Measurements from ENCODE around the gene CD22.

The CD22 gene

DNA sequence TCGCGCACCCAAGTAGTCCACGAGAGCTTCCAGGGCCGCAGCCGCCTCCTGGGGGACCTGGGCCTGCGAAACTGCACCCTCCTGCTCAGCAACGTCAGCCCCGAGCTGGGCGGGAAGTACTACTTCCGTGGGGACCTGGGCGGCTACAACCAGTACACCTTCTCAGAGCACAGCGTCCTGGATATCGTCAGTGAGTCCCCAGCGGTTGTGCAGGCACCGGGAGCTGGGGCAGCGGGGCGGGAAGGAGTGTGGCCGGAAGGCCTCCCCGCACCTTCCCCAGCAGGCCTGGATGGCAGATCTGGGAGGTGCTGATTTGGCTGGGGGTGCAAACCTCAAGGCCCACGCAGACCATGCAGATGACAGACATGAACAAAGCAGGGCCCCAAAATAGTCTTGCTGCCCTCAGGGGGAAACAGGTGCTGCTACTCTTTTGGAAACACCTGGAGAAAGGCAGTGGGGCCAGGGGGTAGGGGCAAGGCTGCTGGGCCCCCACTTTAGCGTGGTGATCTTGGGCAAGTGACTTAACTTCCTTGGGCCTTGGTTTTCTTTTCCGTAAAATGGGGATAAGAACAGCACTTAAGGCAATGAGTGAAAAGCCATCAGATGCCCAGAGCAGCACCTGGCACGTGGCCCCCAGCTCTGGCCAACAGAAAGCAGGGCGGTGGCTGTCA is 33.1 kb upstream of the CD22 start:
- DNase-seq (ENCODE audit: low spot score): no peak

DNA sequence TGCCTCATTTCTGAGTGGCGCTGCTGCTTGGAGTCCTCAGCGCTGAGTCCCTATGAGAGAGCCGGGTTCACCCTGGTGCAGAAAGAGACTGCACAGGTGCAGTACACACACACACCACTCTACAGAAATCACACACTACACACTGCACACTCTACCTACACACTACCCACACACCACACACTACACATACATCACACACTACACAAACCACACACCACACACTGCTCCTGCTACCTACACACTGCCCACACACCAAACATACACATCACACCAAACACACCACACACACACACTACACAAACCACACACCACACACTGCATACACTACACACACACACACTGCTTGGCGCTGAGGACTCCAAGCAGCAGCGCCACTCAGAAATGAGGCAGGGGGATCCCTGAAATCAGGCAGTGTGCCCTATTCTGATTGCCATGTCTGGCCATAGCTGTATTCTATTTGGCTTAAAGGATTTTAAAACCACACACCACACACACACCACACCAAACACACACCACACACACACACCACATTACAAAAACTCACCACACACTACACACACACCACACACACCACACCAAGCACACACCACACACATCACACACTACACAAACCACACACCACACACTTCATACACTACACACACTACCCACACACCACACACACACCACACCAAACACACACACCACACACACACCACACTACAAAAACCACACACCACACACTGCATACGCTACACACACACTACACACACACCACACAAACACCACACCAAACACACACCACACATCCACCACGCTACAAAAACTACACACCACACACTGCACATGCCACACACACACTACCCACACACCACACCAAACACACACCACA is 32.1 kb upstream of the CD22 start:
- DNase-seq (ENCODE audit: low spot score): no peak

DNA sequence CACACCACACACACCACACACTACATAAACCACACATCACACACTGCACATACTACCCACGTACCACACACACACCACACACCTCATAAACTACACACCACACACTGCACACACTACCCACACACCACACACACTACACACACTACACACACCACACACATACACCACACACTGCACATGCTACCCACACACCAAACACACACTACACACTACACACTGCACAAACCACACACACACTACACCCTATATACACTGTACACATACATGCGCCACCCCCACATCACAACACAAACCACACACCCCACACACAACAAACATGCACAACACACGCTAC is 31.5 kb upstream of the CD22 start:
- DNase-seq (ENCODE audit: low spot score): no peak

DNA sequence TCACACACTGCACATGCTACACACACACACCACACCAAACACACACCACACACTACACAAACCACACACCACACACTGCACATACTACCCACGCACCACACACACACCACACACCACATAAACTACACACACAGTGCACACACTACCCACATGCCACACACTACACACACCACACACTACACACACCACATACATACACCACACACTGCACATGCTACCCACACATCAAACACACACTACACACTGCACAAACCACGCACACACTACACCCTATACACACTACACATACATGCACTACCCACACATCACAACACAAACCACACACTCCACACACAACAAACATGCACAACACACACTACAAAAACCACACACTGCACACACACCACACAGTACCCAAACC is 31.1 kb upstream of the CD22 start:
- no peak for DNase-seq (ENCODE audit: low spot score)

DNA sequence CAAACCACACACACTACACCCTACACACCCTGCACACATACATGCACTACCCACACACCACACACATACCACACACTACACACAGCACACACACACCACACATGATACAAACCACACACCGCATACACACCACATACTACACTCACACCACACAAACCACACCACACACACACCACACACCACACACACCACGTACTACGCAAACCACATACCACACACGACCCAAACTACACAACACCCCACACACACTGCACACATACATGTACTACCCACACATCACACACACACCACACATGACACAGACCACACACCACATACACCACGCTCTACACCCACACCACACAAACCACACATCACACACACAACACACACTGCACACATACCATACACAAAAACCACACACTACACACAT is 30.4 kb upstream of the CD22 start:
- DNase-seq (ENCODE audit: low spot score): no peak

DNA sequence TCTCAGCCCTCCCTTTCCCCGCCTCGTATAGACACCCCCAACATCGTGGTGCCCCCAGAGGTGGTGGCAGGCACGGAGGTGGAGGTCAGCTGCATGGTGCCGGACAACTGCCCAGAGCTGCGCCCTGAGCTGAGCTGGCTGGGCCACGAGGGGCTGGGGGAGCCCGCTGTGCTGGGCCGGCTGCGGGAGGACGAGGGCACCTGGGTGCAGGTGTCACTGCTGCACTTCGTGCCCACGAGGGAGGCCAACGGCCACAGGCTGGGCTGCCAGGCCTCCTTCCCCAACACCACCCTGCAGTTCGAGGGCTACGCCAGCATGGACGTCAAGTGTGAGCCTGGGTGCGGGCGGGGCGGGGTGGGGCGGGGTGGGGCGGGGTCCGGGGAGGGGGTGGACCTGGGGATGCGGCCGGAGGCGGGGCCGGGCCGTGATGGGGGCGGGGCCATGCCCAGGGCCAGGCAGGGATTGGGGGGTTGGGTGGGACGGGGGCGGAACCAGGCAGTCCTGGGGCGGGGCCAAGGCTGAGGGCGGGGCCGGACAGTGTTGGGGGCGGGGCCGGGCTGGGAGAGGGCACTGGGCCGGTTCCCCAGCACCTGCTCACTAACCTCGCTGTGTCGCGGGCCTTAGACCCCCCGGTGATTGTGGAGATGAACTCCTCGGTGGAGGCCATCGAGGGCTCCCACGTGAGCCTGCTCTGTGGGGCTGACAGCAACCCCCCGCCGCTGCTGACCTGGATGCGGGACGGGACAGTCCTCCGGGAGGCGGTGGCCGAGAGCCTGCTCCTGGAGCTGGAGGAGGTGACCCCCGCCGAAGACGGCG is 29.3 kb upstream of the CD22 start:
- DNase-seq (ENCODE audit: low spot score): no peak

DNA sequence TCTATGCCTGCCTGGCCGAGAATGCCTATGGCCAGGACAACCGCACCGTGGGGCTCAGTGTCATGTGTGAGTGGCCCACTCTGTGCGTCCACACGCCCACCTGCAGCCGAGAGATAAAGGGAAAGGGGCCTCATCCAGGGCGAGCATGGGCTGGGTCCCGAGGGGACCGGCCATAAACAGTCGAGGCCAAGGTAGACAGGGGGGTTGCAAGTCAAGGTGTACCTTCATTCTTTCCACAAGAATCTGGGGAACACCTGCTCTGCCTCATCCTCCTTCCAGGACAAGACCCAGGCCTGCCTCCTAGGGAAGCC is 28.7 kb upstream of the CD22 start:
- DNase-seq (ENCODE audit: low spot score): no peak

DNA sequence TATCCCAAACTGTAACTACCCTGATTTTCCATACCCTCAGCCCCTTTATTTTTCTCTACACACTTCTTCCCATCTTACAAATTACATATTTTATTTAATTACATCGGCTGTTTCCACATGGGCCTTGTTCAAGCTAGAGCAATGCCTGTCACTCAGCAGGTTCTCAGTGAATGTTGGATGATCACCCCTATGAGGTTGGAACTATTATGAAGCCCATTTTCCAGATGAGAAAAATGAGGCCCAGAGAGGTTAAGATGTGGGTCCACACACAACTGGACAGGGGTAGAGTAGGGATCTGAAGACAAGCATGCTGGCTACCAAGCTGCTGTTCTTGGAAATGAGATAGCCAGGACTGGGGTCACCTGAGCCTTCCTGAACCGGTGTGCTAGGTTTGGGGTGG is 27.0 kb upstream of the CD22 start:
- DNase-seq (ENCODE audit: low spot score): no peak

DNA sequence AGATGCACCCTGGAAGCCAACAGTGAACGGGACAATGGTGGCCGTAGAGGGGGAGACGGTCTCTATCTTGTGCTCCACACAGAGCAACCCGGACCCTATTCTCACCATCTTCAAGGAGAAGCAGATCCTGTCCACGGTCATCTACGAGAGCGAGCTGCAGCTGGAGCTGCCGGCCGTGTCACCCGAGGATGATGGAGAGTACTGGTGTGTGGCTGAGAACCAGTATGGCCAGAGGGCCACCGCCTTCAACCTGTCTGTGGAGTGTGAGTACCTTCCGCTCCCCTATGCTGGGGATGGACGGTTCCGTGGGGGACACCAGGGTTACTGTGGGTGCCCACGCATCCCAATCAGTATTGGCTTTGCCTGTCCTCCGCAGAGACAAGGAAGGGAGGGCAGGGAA is 26.5 kb upstream of the CD22 start:
- DNase-seq (ENCODE audit: low spot score): no peak

DNA sequence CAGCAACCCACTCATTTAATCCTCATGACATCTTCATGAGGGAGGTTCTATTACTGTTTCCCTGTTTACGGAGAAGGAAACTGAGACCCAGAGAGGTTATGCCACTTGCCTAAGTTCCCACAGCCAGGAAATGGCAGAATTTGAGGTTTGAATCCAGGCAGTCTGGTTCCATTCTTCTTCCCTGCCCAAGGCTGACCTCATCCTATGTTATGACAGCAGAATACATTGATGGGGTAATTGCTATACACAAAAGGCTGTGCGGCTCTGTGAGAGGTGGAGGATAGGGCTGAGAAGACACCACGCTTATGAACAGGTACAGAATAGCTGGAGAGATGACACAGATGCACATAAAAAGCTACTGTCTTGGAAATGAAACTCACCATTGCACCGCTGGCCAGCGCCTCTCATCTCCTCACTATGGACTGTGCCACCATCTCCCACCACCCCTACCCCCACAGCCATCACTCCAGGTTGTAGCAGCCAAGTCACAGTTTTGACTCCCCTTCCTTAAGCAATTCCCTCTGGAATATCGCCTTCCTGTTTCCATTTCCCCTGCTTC is 25.6 kb upstream of the CD22 start:
- DNase-seq (ENCODE audit: low spot score): no peak

DNA sequence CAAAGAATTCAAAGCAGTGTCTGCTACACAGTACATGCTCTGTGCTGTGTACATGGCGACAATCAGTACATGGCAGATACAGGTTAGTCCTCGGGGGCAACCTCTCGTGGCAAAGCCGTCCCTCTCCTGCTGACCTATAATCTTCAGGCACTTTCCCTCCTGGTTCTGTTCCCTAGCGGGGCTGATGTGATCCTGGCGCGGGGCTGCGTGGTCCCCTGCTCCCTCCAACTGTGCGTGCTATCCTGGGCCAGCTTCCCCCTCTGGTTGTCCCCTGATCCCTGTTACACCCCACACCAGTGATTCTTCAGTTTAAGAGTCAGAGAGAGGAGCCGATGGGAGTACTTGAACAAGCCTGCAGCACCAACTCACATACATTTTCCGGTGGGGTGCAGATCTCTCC is 25.0 kb upstream of the CD22 start:
- DNase-seq (ENCODE audit: low spot score): no peak

DNA sequence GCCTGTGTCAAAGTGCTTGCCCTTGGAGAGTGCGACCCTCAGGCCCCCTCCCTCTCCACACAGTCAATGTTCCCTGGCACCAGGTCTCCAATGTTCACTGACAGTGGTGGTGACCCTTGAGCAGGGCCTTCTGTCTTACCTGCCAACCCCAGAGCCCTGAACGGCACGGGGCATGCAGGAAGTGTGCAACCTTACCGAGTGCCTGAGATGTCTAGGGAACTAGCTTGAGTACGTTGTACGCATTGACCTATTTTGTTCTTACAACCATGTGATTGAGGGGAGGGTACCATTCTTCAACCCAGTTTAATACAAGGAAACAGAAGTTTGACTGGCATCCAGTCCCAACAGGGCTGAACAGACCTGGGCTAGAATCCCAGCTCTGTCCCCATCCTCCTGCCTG is 23.8 kb upstream of the CD22 start:
- no peak for DNase-seq (ENCODE audit: low spot score)

DNA sequence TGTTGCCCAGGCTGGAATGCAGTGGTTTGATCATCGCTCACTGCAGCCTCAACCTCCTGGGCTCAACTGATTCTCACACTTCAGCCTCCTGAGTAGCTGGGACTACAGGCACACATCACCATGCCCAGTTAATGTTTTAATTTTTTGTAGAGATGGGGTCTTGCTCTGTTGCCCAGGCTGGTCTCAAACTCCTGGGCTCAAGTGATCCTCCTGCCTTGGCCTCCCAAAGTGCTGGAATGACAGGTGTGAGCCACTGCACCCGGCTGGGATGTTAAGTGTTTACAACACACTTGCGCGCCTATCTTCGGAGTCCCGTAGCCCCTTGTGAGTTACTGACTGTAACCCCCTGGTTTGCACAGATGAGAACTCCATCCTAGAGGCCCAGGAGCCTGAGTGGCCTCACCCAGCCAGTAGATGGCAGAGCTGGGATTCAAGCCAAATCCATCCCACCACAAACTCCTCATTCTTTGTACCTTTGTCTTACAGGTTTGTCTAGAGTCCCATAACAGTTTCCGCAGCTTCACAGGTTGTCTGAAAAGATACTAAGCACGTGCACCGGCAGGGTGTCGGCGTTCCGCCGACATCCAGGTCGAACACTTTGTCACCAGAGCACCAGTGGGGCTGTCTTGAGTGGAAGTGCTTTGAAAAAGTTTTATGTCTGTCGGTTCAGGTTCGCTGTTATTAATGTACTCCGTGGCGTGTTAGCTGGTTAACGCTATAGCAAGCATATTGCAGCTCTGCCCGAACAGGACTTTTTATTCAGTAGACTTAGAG is 22.3 kb upstream of the CD22 start:
- DNase-seq (ENCODE audit: low spot score): peak; percentile 10

DNA sequence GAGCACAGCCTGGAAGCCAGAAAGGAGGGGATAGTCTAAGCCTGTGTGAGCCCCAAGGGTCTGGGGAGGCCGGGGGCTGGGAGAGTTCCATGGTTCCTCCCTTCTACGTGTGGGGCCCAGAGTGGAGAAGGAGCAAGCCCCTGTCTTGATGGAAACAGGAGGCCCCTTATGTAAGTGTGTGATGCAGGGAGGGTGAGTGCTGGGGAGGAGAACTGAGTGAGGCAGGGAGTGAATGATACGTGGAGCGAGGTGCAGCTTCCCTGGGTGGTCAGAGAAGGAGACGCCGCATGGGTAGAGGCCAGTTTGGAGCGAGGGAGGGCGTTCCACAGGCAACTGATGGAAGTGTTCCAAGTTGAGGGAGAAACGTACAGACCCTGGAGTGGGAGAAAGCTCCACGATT is 21.1 kb upstream of the CD22 start:
- DNase-seq (ENCODE audit: low spot score): no peak

DNA sequence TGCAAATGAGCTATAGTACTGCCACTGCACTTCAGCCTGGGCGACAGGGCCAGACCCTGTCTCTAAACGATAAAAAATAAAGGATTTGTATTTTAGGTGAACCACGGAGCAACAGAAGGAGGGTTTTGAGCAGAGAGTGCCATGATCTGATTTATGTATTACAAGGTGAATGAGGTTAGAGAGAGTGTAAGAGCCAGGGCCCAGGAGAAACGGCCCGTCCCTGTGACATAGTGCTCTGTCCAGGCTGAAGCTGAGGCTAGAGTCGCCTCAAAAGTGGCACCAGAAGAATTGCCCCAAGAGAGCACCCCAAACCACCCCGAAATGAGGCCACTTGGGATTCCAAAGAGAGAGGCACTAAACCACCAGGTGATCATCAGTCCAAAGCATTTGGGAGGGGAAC is 20.1 kb upstream of the CD22 start:
- no peak for DNase-seq (ENCODE audit: low spot score)

DNA sequence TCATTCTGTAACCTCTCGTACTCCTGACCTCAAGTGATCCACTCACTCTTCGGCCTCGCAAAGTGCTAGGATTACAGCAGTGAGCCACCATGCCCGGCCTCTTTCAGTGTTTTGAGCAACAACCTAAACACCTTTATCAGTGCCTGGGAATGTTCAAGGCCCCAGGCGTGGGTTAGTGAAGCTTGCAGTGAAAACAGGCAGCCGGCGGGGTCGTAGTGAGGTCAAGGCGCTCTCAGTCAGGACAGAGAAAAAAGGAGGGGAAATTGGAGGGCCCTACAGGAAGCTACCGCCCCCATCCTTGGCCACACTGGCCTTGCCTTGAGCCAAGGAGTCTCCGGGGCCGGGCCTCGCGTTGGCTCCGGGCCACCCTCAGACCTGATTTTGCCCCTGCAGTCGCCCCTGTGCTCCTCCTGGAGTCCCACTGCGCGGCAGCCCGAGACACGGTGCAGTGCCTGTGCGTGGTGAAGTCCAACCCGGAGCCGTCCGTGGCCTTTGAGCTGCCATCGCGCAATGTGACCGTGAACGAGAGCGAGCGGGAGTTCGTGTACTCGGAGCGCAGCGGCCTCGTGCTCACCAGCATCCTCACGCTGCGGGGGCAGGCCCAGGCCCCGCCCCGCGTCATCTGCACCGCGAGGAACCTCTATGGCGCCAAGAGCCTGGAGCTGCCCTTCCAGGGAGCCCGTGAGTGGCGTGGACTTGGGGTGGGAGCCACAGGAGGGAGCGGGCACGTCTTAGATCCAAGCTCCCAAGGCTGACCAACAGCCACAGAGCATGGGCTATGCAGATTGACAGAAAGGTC is 19.3 kb upstream of the CD22 start:
- DNase-seq (ENCODE audit: low spot score): no peak

DNA sequence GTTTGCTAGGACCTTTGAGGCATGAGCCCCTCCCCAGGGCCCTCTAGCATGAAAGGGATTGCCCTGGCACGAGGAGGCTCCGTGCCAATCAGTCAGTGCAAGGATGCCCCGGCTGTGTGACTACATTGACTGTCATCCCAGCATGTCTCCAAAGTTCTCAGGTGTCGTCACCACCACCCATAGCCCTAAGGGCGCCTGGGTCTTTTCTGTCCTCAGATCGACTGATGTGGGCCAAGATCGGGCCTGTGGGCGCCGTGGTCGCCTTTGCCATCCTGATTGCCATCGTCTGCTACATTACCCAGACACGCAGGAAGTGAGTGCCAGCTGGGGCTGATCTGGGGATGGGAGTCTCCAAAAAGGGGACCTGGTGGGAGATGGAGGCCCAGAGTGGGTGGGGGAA is 18.7 kb upstream of the CD22 start:
- no peak for DNase-seq (ENCODE audit: low spot score)

DNA sequence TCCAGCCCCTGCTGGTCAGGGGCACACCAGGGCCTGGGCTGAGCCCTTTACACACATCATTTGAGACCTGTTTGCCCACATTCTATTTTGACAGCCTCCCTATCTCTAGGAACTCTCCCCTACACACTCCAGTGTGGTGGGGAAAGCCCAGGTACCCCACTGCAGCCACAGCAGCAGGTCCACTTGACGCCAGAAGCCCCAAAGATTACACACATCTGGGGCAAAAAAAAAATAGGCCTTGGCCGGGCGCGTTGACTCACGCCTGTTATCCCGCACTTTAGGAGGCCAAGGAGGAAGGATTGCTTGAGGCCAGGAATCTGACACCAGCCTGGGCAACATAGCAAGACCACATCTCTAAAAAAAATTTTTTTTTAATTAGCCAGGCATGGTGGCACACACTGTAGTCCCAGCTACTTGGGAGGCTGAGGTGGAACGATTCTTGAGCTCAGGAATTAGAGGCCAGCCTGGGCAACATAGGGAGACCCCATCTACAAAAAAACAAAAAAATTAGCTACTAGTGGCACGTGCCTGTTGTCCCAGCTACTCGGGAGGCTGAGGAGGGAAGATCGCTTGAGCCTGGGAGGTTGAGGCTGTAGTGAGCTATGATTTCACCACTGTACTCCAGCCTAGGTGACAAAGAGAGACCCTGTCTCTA is 18.0 kb upstream of the CD22 start:
- no peak for DNase-seq (ENCODE audit: low spot score)

DNA sequence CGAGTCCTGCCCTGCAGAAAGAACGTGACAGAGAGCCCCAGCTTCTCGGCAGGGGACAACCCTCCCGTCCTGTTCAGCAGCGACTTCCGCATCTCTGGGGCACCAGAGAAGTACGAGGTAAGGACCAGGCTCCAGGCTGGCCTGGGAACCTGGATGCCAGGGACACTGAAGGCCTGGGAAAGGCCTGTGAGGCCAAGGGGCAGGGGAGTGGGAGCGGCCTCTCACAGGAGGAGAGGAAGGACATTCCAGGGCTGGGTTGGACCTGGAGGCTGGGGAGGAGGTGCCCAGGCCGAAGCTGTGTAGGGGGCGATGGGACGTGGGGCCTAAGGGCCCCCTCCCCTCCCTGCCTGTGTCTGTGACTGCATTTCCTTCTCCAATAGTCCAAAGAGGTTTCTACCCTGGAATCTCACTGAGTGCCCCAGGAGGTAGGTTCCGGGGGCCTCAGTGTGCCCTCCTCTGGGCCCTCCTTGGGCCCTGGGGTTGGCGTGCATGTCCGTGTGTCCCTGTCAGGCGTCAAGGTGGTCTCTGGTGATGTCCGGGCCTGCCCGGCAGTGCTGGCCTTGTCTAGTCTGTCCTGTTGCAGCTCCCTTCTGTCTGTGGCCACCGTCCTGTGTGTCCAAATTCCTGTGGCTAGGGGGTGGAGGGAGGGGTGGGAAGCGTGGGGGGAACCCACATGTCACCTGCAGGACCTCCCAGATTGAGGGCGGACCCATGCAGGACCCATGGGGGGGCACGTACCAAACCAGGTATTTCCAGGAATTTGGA is 16.9 kb upstream of the CD22 start:
- no peak for DNase-seq (ENCODE audit: low spot score)

DNA sequence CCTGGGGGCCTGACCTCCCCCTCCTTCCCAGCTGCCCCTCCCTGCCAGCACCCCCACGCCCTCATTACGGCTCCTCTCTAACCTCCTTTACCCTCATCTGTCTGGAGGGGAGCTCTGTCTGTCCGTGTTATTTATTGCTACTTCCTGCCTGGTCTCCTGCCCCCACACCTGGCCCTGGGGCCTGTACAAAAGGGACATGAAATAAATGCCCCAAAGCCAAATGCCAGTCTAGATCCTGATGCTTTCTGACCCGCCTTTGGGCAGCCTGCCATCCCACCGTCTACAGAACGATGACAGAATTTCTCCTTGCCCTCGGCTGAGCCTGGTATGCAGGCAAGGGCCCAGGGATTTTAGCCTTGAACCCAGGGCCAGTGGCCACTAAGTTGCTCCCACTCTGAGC is 15.4 kb upstream of the CD22 start:
- DNase-seq (ENCODE audit: low spot score): no peak

Measured in cerebellar cortex (tissue), 1 donor.